Fibroblast of the conjunctiva (primary cell): ENCODE data around the gene SYS1.
A peak's percentile ranks its signal among the peaks of the same experiment; 100 is the strongest.

Experiments used
- DNase-seq: peaks from one replicate; pipeline ENCODE4 v3.0.0-alpha.2; 2010; ENCODE audit warnings: low read depth

Gene SYS1

GRCh38 chr20:45362804-45363610 lies at the start of gene SYS1:
SYS1 (plus strand) TSS chr20:45363156; CDS start chr20:45363532, 376 bp downstream.
- DNase-seq = peak; percentile 98

DNA sequence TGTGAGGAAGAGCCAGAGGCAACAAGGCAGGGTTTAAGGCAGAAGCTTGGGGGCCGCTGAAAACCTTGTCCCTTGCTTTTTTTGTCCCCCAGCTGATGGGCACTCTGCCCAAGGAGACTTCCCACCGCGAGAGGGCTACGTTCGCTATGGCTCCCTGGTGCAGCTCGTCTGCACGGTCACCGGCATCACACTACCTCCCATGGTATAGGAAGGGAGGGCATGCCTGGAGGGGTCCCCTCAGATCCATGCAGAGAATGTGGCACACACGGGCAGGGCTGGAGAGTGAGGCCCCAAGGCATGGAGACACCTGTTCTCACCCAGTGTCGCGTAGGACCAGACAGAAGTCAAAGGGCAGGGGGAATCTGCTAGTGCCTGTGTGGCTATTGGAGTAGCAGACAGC lies 49.0 kb upstream of the SYS1 start:
- DNase-seq = no peak

DNA sequence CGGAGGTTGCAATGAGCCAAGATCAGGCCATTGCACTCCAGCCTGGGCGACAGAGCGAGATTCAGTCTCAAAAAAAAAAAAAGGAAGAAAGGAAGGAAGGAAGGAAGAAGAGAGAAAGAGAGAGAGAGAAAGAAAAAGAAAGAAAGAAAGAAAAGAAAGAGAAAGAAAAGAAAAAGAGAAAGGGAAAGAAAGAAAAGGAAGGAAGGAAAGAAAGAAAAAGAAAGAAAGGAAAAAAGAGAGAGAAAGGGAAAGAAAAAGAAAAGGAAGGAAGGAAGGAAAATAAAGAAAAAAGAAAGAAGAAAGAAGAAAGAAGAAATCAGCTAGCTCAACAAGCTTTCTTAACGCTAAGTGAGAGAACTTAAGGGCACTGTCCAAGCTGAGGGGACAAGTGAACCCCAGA lies 47.3 kb upstream of the SYS1 start:
- DNase-seq = no peak

- DNase-seq = no peak
Observed at GRCh38 chr20:45316150-45317080, 46.5 kb upstream of the SYS1 start.

- DNase-seq = no peak
Observed at GRCh38 chr20:45317826-45318225, 45.1 kb upstream of the SYS1 start.

- no peak for DNase-seq
Observed at GRCh38 chr20:45318386-45318939, 44.5 kb upstream of the SYS1 start.

GRCh38 chr20:45318948-45319347 lies 44.0 kb upstream of the SYS1 start:
- DNase-seq = no peak

DNA sequence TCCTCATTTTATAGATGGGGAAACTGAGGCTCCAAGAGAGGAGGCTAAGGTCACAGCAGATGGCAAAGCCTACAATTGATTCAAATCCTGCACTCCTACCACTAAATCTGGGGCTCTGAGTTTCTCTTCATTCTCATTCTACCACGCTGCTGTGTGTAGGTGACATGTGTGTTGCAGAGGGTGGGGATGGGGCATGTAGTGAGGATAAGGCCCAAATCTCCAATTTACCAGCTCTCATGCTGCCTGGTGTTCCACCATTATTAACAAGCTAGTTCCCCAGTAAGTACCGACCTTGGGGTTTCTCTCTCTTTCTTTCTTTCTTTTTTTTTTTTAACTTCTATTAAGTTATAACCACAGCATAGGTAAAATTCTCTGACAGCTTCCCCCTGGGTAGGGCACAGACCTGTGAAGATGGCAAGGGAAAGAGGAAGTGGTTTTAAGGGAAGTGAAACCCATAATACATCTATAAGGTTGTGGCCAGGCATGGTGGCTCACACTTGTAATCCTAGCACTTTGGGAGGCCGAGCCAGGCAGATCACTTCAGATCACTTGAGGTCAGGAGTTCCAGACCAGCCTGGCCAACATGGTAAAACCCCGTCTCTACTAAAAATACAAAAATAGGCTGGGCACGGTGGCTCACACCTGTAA lies 41.9 kb upstream of the SYS1 start:
- DNase-seq = no peak

DNA sequence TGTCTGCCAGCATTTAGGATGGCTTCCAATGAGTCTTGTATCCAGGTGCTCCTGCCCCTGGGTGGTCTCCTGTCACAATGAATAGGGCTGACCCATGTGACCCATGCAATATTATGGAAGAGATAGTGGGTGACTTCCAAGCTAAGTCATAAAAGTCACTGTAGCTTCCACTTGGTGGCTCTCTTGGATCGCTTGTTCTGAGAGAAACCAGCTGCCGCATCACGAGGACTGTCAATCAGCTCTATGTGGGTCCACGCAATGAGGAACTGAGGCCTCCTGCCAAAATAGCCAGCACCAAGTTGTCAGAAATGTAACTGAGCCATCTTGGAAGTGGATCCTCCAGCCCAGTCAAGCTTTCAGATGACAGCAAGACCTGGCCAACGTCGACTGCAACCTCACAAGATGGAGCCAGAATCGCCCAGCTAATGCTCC lies 40.0 kb upstream of the SYS1 start:
- DNase-seq = no peak

GRCh38 chr20:45323731-45324130 lies 39.2 kb upstream of the SYS1 start:
- no peak for DNase-seq

DNA sequence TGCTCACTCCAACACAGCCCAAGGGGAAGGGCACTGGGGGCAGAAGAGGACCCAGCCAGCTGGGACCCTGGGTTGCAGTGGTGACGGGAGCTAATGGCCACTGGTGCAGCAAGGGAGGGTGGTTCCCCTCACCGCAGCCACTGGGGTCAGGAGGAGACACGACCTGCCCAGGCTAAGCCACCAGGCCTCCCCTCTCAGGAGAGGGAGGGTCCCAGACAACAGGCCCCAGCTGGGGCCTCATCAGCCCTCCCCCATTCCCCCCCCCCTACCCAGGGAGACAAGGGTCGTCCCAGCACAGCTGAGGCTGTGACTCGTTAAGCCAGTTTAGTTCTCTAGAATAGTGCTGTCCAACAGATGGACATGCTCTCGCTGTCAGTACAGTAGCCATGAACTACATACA lies 37.6 kb upstream of the SYS1 start:
- DNase-seq = no peak

DNA sequence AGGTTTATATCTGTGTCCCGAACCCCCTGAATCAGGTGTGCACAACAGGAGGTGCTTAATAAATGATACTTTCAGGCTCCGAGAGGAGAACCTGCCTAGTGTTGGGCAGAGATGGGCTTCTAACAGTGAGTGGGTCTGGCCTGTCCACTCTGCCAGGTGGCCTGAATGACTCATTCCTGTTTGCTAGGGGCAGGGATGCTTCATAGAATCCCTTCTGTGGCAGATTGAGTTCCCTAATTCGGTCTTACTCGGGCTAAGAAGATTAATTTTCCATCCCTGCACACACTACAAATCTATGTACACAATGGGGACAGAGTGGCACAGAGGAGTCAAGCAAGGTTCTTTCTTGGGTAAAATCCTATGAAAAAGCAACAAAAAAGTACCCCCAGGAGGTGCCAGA lies 34.5 kb upstream of the SYS1 start:
- no peak for DNase-seq

DNA sequence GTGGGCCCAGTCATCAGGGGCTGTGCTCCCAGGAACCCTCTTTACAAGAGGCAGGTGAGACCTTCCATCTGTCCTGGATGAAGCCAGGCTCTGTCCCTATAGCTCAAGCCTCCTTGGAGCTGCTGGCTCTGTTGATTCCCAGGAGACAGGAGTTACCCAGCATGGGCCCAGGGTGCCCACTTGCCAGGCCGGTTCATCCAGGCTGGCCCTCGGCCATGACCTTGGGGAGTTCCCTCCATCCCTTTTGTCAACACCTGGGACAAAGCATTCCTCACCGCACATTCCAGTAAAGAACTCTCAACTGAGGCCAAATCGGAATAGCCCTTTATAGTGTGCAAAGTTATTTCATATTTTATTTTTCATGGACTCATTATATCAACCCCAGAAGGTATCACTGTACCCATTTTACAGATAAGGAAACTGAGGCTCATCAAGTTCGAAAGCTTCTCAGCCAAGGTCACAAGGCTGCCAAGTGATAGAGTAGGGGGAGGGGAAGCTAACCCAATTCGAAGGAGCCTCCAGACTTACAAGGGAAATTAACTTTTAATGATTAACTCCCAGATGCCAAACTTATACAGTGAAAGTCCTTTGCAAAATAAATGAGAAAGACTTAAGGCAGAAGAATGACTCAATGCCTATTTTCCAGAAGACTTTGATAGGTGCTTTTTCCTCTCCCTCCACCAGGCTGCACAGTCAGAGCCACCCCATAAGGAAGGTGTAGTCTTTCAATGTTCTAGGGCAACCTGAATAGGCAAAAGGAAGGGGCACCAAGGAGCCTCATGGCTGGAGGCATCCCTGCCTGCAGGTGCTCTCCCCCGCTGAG lies 33.2 kb upstream of the SYS1 start:
- no peak for DNase-seq

GRCh38 chr20:45330476-45330875 lies 32.5 kb upstream of the SYS1 start:
- no peak for DNase-seq

DNA sequence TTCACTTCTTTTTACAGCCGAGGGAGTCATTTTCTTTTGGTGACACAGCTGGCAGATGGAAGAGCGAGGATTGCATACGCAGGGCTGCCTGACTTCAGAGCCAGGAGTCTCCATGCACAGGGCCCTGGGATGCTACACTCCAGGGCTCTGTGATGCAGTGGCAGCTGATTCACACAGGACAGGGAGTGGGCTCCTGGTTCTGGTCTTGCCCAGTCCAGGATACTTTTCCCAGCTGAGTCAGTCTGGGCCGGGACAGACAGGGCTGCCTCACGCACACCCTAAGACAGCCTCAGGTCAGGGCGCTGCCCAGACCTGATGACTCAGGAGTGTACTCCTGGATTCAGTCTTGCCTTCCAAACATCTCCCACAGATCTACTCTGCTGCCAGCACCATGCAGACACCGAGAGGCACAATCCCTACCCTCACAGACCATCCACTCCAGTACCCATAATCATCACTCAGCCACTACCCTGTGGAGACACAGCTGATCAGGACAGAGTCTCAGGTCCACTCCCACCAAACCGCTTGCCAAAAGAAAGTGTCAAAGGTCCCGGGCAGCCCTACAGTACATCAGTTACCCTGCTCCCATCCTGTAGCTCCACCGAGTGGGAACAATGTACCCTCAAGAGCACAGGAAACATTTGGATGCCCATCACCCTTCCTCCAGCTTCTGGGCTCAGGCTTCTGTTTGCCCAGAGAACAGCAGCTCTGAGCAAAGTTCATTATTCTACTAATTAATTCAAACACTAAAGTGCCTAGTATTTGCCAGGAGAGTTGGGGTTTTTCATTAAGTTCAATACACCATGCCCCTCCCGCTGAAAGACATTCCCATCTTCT lies 26.2 kb upstream of the SYS1 start:
- no peak for DNase-seq

DNA sequence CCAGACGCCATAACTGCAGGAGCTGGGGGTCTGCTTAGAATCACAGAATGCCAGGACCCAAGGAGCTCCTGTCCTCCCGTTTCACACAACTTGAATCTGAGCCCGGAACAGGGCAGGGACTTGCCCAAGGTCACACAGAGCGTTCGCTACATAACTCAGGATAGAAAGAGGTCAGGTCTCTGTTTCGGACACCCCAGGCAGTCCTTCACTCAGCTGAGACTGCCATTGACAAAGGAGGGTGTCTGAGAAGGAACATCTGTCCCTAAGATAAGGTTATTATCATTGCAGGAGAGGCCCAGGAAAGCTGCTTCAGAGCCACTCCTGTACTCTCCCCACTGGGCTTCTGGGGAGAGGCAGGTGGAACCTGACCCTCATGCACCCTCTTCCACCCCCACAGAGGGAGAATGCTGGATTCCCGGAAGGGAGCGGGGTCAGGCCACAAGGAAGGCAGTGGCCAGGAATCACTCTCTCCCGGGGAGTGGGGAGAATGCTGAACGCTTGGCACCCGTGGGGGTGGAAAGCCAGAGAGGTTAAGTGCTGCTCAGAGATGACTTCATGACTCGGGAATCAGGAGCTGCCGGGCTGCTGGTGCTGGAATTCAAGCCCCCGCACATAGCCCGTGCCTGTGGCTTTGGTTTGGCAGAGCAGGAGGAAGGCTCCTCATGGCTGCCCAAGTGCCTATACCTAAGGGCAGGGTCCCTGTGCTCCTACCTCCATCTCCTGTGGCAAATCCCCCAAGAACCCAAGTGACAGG lies 25.4 kb upstream of the SYS1 start:
- DNase-seq = peak; percentile 66

- no peak for DNase-seq
Observed at GRCh38 chr20:45338121-45339030, 24.6 kb upstream of the SYS1 start.

DNA sequence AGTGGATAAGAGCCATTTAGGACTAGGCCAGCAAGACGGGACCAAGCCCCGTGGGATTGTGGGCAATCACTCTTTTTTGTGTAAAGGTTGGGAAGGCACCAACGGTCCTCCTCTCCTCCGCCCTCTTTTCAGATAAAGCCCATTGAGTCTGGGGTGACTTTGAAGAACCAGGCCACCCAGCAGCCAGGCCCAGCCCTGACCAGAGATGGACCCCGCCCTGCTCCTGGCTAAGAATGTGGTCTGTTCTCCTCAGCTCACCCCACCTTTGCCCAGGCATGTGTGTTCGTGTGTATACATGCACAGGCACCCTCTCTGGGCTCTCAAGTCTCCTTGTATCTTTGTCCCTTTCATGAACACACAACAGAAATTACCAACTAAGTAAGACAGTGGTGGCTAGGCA lies 23.9 kb upstream of the SYS1 start:
- no peak for DNase-seq

DNA sequence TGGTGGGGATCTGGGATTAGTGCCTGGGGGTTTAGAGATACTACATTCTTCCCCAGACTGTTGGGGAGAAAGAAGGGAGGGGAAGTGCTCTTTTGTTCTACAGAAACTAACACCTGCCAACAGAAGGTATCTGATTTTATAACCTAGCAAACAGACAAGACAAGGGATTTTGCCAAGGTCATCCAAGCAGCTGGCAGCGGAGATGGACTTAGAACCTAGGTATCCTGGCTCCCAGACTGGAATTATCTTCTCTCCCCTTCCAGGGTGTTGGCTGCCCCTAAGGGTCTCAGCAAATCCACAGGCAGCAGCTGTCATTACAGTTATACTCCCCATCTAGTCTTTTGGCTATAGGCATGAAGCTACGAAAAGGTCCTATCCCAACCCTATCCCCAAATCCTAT lies 23.2 kb upstream of the SYS1 start:
- no peak for DNase-seq
